SIG-M5 treated with dmso at 0.1 percent for 504 hours (cell line): ENCODE measurements around the gene SYT12.

Source experiments
- DNase-seq: peaks from one replicate; lab custom pipeline; 2025; ENCODE audit not compliant: unreplicated experiment; lab: John Stamatoyannopoulos, UW

The SYT12 gene

DNA sequence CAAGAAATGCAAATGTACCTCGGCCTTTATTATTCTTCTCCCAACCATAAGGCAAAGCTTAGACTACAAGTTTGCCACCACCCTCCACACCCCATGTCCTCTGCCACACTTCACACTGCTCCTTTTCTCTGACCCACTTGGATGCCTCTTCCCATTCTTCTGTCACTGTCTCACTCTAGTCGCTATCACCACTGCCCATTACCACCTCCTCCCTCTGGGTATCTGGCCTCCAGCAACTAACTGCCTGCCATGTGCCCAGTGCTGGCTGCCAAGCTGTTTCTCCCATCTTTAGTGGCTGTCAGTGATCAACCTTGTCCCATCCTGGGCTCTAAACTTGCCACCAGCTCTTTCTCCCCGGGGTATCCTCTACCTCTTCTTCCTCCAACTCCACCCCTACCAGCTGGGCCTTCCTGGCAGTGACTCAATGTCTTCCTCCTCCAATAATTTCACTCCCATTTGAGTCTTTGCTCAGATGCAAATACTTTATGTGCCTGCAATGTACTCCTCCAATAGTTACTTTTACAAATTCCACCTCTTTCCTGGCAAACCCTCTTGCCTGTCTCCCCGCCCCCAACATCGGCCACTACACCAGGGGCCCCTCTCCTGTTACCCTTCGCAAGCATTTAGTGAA, 76.0 kb downstream of the SYT12 start:
- DNase-seq = no peak

DNA sequence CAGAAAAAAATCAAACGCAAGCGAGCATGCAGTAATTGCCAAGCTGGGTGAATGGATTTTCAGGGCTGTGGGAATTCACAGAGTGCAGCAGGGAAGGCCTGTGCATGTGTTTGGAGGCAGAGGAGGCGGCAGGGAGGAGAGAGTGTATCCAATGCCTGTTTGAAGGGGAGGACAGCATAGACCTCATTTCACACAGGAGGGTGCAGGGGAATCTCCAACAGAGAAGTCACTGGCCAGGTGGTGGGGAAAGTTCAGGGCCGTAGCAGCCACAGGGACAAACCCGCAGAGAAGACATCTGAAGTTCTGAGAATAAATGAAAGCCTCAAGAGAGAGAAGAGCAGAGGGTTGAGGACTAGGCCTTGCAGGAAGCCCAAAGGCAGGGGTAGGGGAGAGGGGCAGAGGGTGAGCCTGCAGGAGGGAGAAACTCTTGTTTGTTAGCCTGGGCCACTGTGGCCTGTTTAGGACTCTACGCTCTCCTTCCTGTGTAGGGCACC, 76.9 kb downstream of the SYT12 start:
- no peak for DNase-seq
